Heart right ventricle (tissue), 16 donors: Measurements from ENCODE around the gene CNN1. TPM values are rescaled to one million over a fixed set of nuclear protein-coding genes. Genes with fewer than 3 reads are reported as not detected.

Experiments
- ATAC-seq, 8 donors: fragments of 200-7000 bp; cut with Tn5 transposase; one replicate each; pipeline ENCODE4 v1.9.1; 2020; ENCODE audit warnings: mild to moderate bottlenecking in 8 of 8, moderate library complexity in 8 of 8, moderate number of reproducible peaks in 1 of 8
- DNase-seq, 2 donors: peaks; one replicate each; pipeline ENCODE4 v3.0.0-alpha.2; 2020
- H3K27ac ChIP-seq, 10 donors: fragments of 200-600 bp; sonication (generic) in 2 of 10; one replicate each; pipeline versions ENCODE4 v1.5.0 to v1.8.0; 2020 to 2022; ENCODE audit warnings: mild to moderate bottlenecking in 3 of 10
- H3K27me3 ChIP-seq, 7 donors: fragments of 200-600 bp; one replicate each; pipeline ENCODE4 v1.8.0; 2021 to 2022; ENCODE audit warnings: mild to moderate bottlenecking in 2 of 7
- H3K36me3 ChIP-seq, 9 donors: fragments of 200-600 bp; sonication (generic) in 1 of 9; one replicate each; pipeline versions ENCODE4 v1.5.0 to v1.8.0; 2020 to 2022; ENCODE audit warnings: mild to moderate bottlenecking in 2 of 9
- H3K4me1 ChIP-seq, 9 donors: fragments of 200-600 bp; sonication (generic) in 1 of 9; one replicate each; pipeline versions ENCODE4 v1.5.0 to v1.8.0; 2020 to 2022; ENCODE audit warnings: mild to moderate bottlenecking in 4 of 9
- H3K4me3 ChIP-seq, 10 donors: fragments of 200-600 bp; sonication (generic) in 2 of 10; one replicate each; pipeline versions ENCODE4 v1.5.0 to v1.8.0; 2020 to 2022; ENCODE audit warnings: mild to moderate bottlenecking in 7 of 10, moderate library complexity in 2 of 10
- H3K9me3 ChIP-seq, 11 donors: fragments of 200-600 bp in 10 of 11; sonication (generic) in 2 of 11; one replicate each; pipeline versions ENCODE4 v1.5.0 to v1.8.0; 2013 to 2022; ENCODE audit warnings: mild to moderate bottlenecking in 2 of 11, control low read depth in 1 of 11, moderate library complexity in 1 of 11
- CTCF ChIP-seq, 9 donors: fragments of 200-600 bp; sonication (generic) in 2 of 9; IDR thresholded peaks; one replicate each; pipeline versions ENCODE4 v1.5.0 to v1.8.0; 2021 to 2022; ENCODE audit warnings: antibody characterized with exemption in 9 of 9, mild to moderate bottlenecking in 5 of 9, moderate library complexity in 1 of 9
- WGBS, 2 donors: extraction: QIAGEN DNeasy Blood & Tissue Kit; methylation state at CpG; one replicate each; pipeline ENCODE4 v1.1.7; 2013; ENCODE audit warnings: inconsistent platforms in 1 of 2; 5-methylcytosine and 5-hydroxymethylcytosine counted together
- intact Hi-C, 10 donors: fragments of 100-400 bp; cut with DNase I; formaldehyde crosslinking; loops; one replicate each; pipeline versions ENCODE4 v1.11.1 to v1.14.2; 2022
- polyA plus RNA-seq, 2 donors: library from polyadenylated mRNA; stranded (reverse); fragments of 200-250 nt; gene quantifications; one replicate each; pipeline ENCODE4 v1.2.3, GENCODE V29; 2013
- total RNA-seq, 10 donors: library from RNA; stranded (reverse); fragmentation: NEBNext Ultra II Directional in 3 of 10; extraction: Animal tissue kit (Norgen Biotek cat#: 25700) in 3 of 10; gene quantifications; one replicate each; pipeline versions ENCODE4 v1.2.1 to v1.2.4, GENCODE V29; 2021 to 2023
- donor health status: Arrhythmogenic right ventricular cardiomyopathy.
- donor health status: ischemic (EF 13 %, LVEDD 7.1; RV severe dilation, severe dysfunction).
- donor health status: healthy with polysubstance abuse.
- donor health status: DM: no; HTN: yes; CAD: no.
- donor health status: DM: no; HTN: no; CAD: no.
- donor health status: ischemic (EF 25% LVEDD 6.9; RV normal size, moderate dysfunction).
- donor health status: ischemic (EF 25% LVEDD 5.7; RV mildly dilated, moderate dysfunction).
- donor health status: healthy.
- donor health status: DM: yes; HTN: yes; CAD: no.
- donor health status: Ischemic cardiomyopathy.
- donor health status: ischemic (EF 35%, LVEDD 5.7; RV mildly dilated, moderate dysfunction).
- donor health status: nonischemic (EF 11% LVEDD 7.7; RV severe dilation, severe dysfunction).
- donor health status: DM: yes; HTN: yes; CAD: no.
- donor health status: PGD.
- donor health status: ischemic (EF 29% LVEDD 5.4; RV normal size, mild dysfunction).
- donor health status: nonischemic (EF 23%, LVEDD 6.1; RV moderate dilation, normal function).

The CNN1 gene
- total and polyA plus RNA-seq, 12 donors, result 63.4 to 678 (median 163) TPM

- DNase-seq (no peak), ATAC-seq (peak in 1 of 8 donors; percentile 1)
- Histone ChIP-seq H3K9me3 (no peaks in the 10 kb centered on the region), H3K36me3 (peaks cover 0 to 5% (median 0%) of the 10 kb centered on the region in 9 donors), H3K27ac (peak overlapping the region in 4 of 10 donors; percentile 80 to 89 (median 83)), H3K4me1 (peaks cover 0 to 27% (median 15%) of the 10 kb centered on the region in 9 donors), H3K27me3 (peaks cover 0 to 23% (median 0%) of the 10 kb centered on the region in 7 donors), H3K4me3 (peak overlapping the region in 2 of 10 donors; percentile 49 to 54)
- 83 to 84% methylated on average over 5 of the region's 5 CpGs for WGBS, 2 donors
- no peak for TF ChIP-seq CTCF (IDR thresholded peaks at IDR 0.05)
- intact Hi-C loops, result no loop called here
Observed at GRCh38 chr19:11540645-11541044, 2.0 kb downstream of the CNN1 start.

GRCh38 chr19:11541238-11541637, 2.6 kb downstream of the CNN1 start:
- ATAC-seq (no peak), DNase-seq (no peak)
- intact Hi-C loops, result no loop called here
- Histone ChIP-seq H3K27me3 (peaks cover 0 to 23% (median 0%) of the 10 kb centered on the region in 7 donors), H3K4me3 (no peak overlapping the region), H3K4me1 (peaks cover 0 to 24% (median 11%) of the 10 kb centered on the region in 9 donors), H3K9me3 (no peaks in the 10 kb centered on the region), H3K27ac (no peak overlapping the region), H3K36me3 (peaks cover 0 to 6% (median 0%) of the 10 kb centered on the region in 9 donors)
- no peak for TF ChIP-seq CTCF (IDR thresholded peaks at IDR 0.05)
- 65 to 71% methylated on average over 3 of the region's 3 CpGs for WGBS, 2 donors

- no peak for TF ChIP-seq CTCF (IDR thresholded peaks at IDR 0.05)
- no peak overlapping the region for H3K27ac ChIP-seq
- ATAC-seq (no peak), DNase-seq (no peak)
- no peak overlapping the region for H3K4me3 ChIP-seq
- intact Hi-C loops, result no loop called here
- no peaks in the 10 kb centered on the region for H3K27me3 ChIP-seq
- no peaks in the 10 kb centered on the region for H3K4me1 ChIP-seq
- H3K36me3 ChIP-seq, result peaks cover 0 to 49% (median 5%) of the 10 kb centered on the region in 9 donors
- no peaks in the 10 kb centered on the region for H3K9me3 ChIP-seq
- 90 to 91% methylated on average over 14 of the region's 14 CpGs for WGBS, 2 donors
Observed at GRCh38 chr19:11547929-11548700, 9.5 kb downstream of the CNN1 start.

- H3K9me3 ChIP-seq, result no peaks in the 10 kb centered on the region
- no peak overlapping the region for H3K27ac ChIP-seq
- intact Hi-C loops, result no loop called here
- peaks cover 0 to 60% (median 16%) of the 10 kb centered on the region in 9 donors for H3K36me3 ChIP-seq
- ATAC-seq (no peak), DNase-seq (no peak)
- 91% methylated on average over 24 of the region's 24 CpGs for WGBS, 2 donors
- H3K4me3 ChIP-seq, result no peak overlapping the region
- H3K4me1 ChIP-seq, result no peaks in the 10 kb centered on the region
- H3K27me3 ChIP-seq, result no peaks in the 10 kb centered on the region
- TF ChIP-seq CTCF (IDR thresholded peaks at IDR 0.05), result no peak
Observed at GRCh38 chr19:11549386-11549953, 10.8 kb downstream of the CNN1 start.
